Uterus (tissue), 2 donors: ENCODE measurements around the gene MMP8.

Experiments
- POLR2A ChIP-seq, 2 donors: fragments of 450-650 bp; IDR thresholded peaks; one replicate each; pipeline ENCODE4 v1.6.1; 2016; ENCODE audit warnings: antibody characterized with exemption in 2 of 2, mild to moderate bottlenecking in 1 of 2, moderate library complexity in 1 of 2
- TF ChIP-seq, protein P1 (sequence below), 4 experiments: fragments of 200-600 bp in 2 of 4; fragments of 450-650 bp in 2 of 4; sonication (generic) in 2 of 4; IDR thresholded peaks; one replicate each; pipeline ENCODE4 v1.5.1; 2016 to 2019; ENCODE audit warnings: antibody characterized with exemption in 4 of 4, mild to moderate bottlenecking in 2 of 4, moderate library complexity in 1 of 4

DNA sequence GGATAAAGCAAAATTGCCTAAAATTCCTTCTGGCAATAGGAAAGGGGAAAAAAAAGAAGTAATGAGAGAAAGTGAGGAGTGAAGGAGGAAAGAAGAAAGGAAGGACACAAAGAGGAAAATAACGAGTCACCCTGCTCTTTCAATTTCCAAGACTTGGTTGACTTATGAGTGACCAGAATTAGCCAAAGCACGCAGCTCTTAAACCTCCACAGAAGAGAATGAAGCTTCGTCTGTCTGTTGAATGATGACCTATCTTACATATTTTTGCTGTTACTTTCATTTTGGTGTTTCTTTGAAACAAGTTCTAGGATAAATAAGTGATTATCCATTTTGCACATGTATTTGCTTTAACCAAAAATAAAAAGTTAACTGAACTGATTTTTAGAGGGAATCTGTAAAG is 19.9 kb downstream of the MMP8 start:
- TF ChIP-seq, protein P1, sequence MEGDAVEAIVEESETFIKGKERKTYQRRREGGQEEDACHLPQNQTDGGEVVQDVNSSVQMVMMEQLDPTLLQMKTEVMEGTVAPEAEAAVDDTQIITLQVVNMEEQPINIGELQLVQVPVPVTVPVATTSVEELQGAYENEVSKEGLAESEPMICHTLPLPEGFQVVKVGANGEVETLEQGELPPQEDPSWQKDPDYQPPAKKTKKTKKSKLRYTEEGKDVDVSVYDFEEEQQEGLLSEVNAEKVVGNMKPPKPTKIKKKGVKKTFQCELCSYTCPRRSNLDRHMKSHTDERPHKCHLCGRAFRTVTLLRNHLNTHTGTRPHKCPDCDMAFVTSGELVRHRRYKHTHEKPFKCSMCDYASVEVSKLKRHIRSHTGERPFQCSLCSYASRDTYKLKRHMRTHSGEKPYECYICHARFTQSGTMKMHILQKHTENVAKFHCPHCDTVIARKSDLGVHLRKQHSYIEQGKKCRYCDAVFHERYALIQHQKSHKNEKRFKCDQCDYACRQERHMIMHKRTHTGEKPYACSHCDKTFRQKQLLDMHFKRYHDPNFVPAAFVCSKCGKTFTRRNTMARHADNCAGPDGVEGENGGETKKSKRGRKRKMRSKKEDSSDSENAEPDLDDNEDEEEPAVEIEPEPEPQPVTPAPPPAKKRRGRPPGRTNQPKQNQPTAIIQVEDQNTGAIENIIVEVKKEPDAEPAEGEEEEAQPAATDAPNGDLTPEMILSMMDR (IDR thresholded peaks at IDR 0.05) = no peak
- TF ChIP-seq POLR2A (IDR thresholded peaks at IDR 0.05) = no peak
